ENCODE data around the gene UNC93B1.

DNA sequence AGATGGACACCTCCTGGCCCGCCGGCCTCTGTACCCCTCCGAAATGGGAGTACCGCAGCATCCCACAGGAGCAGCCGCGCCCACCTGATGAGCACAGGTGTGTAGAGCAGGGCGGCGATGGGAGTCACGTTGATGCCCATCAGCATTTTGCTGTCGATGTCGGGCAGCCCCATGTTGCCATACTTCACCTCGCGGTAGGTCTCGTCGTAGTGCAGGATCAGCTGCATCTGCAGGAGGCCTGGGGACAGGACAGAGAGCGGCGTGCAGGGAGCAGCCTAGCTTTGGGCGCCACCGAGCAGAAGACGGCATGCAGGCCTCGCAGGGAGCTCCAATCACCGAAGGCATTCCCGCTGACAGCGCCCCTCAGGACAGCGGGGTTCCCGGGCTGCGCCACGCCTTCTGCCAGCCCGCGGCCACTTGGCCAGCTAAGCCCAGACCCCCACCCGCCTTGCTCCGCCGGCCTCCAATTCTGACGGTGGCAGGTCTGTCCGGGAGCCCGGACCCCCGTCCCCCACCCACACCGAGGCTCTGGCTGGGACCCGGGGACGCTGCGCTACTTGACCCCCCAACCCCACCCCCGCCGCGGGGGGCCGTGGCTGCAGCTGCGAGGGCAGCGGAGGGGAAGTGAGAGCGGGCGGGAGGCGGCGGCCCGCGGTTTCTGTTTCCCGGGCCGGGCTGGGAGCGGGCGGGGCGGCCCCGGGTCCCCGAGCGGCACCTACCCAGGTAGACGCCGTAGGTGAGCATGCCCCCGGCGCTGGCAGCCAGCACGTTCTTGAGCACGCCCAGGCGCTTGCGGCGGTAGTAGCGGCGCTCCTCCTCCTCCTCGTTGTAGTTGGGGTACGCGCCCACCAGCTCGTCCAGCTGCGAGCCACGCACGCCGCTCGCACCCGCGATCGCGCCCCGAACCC is 705 bp downstream of the UNC93B1 start:
- TF ChIP-seq POLR2A (IDR thresholded peaks at IDR 0.05; ENCODE audit: low read depth) = no peak
- TF ChIP-seq, protein P1, sequence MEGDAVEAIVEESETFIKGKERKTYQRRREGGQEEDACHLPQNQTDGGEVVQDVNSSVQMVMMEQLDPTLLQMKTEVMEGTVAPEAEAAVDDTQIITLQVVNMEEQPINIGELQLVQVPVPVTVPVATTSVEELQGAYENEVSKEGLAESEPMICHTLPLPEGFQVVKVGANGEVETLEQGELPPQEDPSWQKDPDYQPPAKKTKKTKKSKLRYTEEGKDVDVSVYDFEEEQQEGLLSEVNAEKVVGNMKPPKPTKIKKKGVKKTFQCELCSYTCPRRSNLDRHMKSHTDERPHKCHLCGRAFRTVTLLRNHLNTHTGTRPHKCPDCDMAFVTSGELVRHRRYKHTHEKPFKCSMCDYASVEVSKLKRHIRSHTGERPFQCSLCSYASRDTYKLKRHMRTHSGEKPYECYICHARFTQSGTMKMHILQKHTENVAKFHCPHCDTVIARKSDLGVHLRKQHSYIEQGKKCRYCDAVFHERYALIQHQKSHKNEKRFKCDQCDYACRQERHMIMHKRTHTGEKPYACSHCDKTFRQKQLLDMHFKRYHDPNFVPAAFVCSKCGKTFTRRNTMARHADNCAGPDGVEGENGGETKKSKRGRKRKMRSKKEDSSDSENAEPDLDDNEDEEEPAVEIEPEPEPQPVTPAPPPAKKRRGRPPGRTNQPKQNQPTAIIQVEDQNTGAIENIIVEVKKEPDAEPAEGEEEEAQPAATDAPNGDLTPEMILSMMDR (IDR thresholded peaks at IDR 0.05) = no peak
- TF ChIP-seq EP300 (IDR thresholded peaks at IDR 0.05) = no peak
- no peak for TF ChIP-seq POLR2AphosphoS5 (IDR thresholded peaks at IDR 0.05)

All from esophagus muscularis mucosa (tissue), 4 donors.